Pancreas (tissue), 10 donors: ENCODE data around the gene AASDH. TPM values are rescaled to one million over a fixed set of nuclear protein-coding genes. Genes with fewer than 3 reads are reported as not detected.
A peak's percentile ranks its signal among the peaks of the same experiment; 100 is the strongest.

Source experiments
- ATAC-seq, 4 donors: fragments of 200-7000 bp; cut with Tn5 transposase; one replicate each; pipeline versions ENCODE4 v1.8.0 to v1.9.1; 2020; ENCODE audit warnings: mild to moderate bottlenecking in 4 of 4, moderate library complexity in 4 of 4
- DNase-seq, 6 donors: peaks; one replicate each; pipeline ENCODE4 v3.0.0-alpha.2; 2020
- FAIRE-seq: peaks from 2 replicates; lab custom pipeline; 2012; peaks lifted over from hg19 to GRCh38; lab: Jason Lieb, UNC
- H3K27ac ChIP-seq, 4 donors: fragments of 200-600 bp; sonication (generic); 1 replicate in 3 of 4; 2 replicates in 1 of 4; pipeline versions ENCODE4 v1.5.0 to v1.8.0; 2020
- H3K27me3 ChIP-seq, 4 donors: fragments of 200-600 bp; one replicate each; pipeline ENCODE4 v1.8.0; 2021
- H3K36me3 ChIP-seq, 3 donors: fragments of 200-600 bp; sonication (generic) in 1 of 3; one replicate each; pipeline versions ENCODE4 v1.5.0 to v1.8.0; 2020 to 2021
- H3K4me1 ChIP-seq, 3 donors: fragments of 200-600 bp; one replicate each; pipeline ENCODE4 v1.8.0; 2021
- H3K4me3 ChIP-seq, 4 donors: fragments of 200-600 bp; sonication (generic) in 2 of 4; one replicate each; pipeline versions ENCODE4 v1.5.0 to v1.8.0; 2020 to 2021
- H3K9me3 ChIP-seq, 4 donors: fragments of 200-600 bp; one replicate each; pipeline ENCODE4 v1.8.0; 2021
- WGBS, 2 donors: extraction: QIAGEN DNeasy Blood & Tissue Kit; methylation state at CpG; one replicate each; pipeline ENCODE4 v1.1.7; 2013; 5-methylcytosine and 5-hydroxymethylcytosine counted together
- intact Hi-C, 3 donors: fragments of 100-400 bp; cut with DNase I; formaldehyde crosslinking; loops; one replicate each; pipeline versions ENCODE4 v1.11.1 to v1.14.2; 2022
- polyA plus RNA-seq, 2 donors: library from polyadenylated mRNA; stranded (reverse); fragments of 200-250 nt; gene quantifications; one replicate each; pipeline ENCODE4 v1.2.3, GENCODE V29; 2013
- total RNA-seq, 6 donors: library from RNA; stranded (reverse); fragmentation: NEBNext Ultra II Directional in 4 of 6; extraction: Animal tissue kit (Norgen Biotek cat#: 25700) in 4 of 6; gene quantifications; one replicate each; pipeline versions ENCODE4 v1.2.1 to v1.2.4, GENCODE V29; 2021 to 2023
- TF ChIP-seq, protein P1 (sequence below), 4 donors: fragments of 200-600 bp; sonication (generic) in 3 of 4; IDR thresholded peaks; one replicate each; pipeline versions ENCODE4 v1.5.0 to v1.8.0; 2021; ENCODE audit warnings: antibody characterized with exemption in 4 of 4
- donor health status: healthy with polysubstance abuse.
- donor health status: DM: no; HTN: no; CAD: no; lungs with moderate emphysema.
- donor health status: DM: no; HTN: no; CAD: no.
- donor health status: control.
- donor health status: control.
- donor health status: Bipolar disorder and iron deficiency.
- donor health status: DM: yes; HTN: yes; CAD: no.
- donor health status: DM: no; HTN: no; CAD: no.
- donor health status: DM: no; HTN: no; CAD: no.
- donor health status: DM: yes; HTN: yes; CAD: no.

The AASDH gene
- total and polyA plus RNA-seq, 8 donors, result 1.9 to 7.3 (median 4.6) TPM

DNA sequence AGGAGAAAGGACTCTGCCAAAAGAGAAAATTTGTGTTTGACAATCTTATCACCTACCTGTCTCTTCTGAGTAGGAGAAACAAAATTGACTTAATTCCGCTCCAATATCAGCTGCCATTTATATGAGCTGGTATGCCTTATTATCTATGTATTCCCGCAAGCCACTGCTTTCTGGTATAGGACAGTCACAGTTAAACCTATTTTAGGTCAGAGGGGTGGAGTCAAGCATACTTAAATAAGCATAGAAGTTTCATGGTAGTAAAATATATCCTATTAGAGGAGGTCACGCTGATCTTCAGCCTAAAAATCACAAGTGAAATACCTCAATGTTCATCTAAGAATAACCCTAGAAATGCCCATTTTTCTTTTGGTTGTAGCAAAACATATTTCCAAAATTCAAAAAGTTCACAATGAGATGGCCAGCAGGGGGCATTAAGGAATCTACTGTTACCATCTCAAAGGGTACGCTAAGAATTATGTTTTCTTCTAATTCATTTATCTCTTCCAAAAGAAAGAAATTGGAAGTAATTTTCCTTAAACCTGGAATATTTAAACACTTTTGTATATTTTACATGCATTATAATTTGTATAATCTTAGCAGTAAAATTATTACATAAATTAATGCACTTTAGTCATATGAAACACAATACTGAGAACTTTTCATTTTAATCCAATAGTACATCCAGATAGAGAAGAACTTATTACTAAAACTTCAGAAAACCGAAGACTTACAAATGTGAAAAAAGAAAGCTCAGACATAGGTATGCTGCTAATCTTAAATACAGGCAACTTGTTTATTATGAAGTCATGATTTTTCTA is 37.6 kb upstream of the AASDH start:
- ATAC-seq (peak in 3 of 4 donors; percentile 62 to 76 (median 70)), DNase-seq (no peak), FAIRE-seq (peak; percentile 87)
- intact Hi-C loops, result loop anchor here in 1 of 3 donors (10.0 kb wide), 1 partner anchor 120 kb away; no protein-coding TSS in a partner anchor
- H3K4me1 ChIP-seq, result peaks cover 0 to 5% (median 3%) of the 10 kb centered on the region in 3 donors
- H3K36me3 ChIP-seq, result no peaks in the 10 kb centered on the region
- 30 to 32% methylated on average over 5 of the region's 5 CpGs for WGBS, 2 donors
- TF ChIP-seq, protein P1, sequence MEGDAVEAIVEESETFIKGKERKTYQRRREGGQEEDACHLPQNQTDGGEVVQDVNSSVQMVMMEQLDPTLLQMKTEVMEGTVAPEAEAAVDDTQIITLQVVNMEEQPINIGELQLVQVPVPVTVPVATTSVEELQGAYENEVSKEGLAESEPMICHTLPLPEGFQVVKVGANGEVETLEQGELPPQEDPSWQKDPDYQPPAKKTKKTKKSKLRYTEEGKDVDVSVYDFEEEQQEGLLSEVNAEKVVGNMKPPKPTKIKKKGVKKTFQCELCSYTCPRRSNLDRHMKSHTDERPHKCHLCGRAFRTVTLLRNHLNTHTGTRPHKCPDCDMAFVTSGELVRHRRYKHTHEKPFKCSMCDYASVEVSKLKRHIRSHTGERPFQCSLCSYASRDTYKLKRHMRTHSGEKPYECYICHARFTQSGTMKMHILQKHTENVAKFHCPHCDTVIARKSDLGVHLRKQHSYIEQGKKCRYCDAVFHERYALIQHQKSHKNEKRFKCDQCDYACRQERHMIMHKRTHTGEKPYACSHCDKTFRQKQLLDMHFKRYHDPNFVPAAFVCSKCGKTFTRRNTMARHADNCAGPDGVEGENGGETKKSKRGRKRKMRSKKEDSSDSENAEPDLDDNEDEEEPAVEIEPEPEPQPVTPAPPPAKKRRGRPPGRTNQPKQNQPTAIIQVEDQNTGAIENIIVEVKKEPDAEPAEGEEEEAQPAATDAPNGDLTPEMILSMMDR (IDR thresholded peaks at IDR 0.05), result peak; percentile 25 to 61 (median 54)
- no peak overlapping the region for H3K4me3 ChIP-seq
- H3K9me3 ChIP-seq, result no peaks in the 10 kb centered on the region
- H3K27me3 ChIP-seq, result no peaks in the 10 kb centered on the region
- no peak overlapping the region for H3K27ac ChIP-seq

DNA sequence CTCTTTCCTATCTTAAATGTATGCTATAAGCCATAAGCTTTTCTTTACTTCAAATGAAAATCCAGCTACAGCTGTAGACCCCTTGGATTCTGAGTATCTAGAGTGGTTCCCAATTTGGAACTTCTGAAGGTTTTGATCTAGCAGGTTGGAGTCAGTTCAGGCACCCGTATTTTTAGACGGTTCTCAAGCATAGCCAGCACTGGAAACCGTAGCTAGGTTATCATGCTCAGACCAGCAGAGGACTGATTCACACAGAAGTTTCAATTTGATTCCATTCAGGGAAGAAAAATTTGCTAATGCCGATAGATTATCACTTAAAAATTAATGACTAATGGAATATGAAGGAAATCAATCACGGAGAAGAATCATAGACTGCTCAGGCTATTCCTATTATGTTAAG is 36.9 kb upstream of the AASDH start:
- H3K27me3 ChIP-seq, result no peaks in the 10 kb centered on the region
- 56 to 59% methylated on average over 5 of the region's 5 CpGs for WGBS, 2 donors
- no peak for DNase-seq
- no peaks in the 10 kb centered on the region for H3K36me3 ChIP-seq
- intact Hi-C loops, result loop anchor here in 1 of 3 donors (10.0 kb wide), 1 partner anchor 121 kb away; no protein-coding TSS in a partner anchor
- peaks cover 0 to 5% (median 3%) of the 10 kb centered on the region in 3 donors for H3K4me1 ChIP-seq
- no peak overlapping the region for H3K27ac ChIP-seq
- no peak overlapping the region for H3K4me3 ChIP-seq
- H3K9me3 ChIP-seq, result no peaks in the 10 kb centered on the region
- TF ChIP-seq, protein P1 (IDR thresholded peaks at IDR 0.05), result no peak
- FAIRE-seq, result no peak
- no peak for ATAC-seq

DNA sequence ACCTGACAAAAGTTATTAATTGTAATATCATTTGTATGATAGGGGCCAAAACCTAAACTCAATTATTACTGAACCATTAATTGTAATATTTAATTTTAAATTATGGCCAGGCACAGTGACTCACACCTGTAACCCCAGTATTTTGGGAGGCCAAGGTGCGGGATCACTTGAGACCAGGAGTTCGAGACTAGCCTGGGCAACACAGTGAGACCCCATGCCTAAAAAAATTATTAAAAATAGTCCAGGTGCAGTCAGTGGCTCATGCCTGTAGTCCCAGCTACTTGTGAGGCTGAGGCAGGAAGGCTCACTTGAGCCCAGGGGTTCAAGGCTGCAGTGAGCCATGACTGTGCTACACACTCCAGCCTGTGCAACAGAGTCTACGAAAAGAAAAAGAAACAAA is 30.1 kb upstream of the AASDH start:
- TF ChIP-seq, protein P1 (IDR thresholded peaks at IDR 0.05), result no peak
- intact Hi-C loops, result no loop called here
- DNase-seq (no peak), FAIRE-seq (no peak), ATAC-seq (no peak)
- WGBS, 2 donors, result 97% methylated on average over 3 of the region's 3 CpGs
- H3K27me3 ChIP-seq, result no peaks in the 10 kb centered on the region
- no peak overlapping the region for H3K27ac ChIP-seq
- no peaks in the 10 kb centered on the region for H3K36me3 ChIP-seq
- peaks cover 0 to 3% (median 0%) of the 10 kb centered on the region in 3 donors for H3K4me1 ChIP-seq
- no peaks in the 10 kb centered on the region for H3K9me3 ChIP-seq
- H3K4me3 ChIP-seq, result no peak overlapping the region

DNA sequence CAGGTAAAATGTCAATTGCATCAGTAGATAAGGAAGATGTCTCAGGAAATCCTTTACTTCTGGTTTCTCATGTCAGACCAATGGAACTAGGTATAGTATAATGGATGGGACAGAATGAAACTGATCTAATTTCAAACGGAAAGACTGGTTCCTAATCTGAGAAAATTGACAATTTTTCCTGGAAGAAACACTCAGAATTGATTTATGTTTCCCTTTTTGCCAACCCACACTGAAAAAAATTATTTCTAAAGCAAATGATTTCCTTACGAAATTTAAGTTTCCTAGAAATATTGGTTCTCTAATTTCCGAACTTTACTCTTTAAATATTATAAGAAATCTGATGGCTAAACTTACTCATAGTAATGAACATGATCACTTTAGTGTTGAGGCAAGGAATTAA is 29.1 kb upstream of the AASDH start:
- TF ChIP-seq, protein P1 (IDR thresholded peaks at IDR 0.05), result no peak
- no peak for DNase-seq
- Histone ChIP-seq H3K27me3 (no peaks in the 10 kb centered on the region), H3K4me1 (peaks cover 0 to 3% (median 0%) of the 10 kb centered on the region in 3 donors), H3K27ac (no peak overlapping the region), H3K9me3 (no peaks in the 10 kb centered on the region), H3K4me3 (no peak overlapping the region), H3K36me3 (no peaks in the 10 kb centered on the region)
- 60 to 61% methylated on average over 3 of the region's 3 CpGs for WGBS, 2 donors
- no peak for ATAC-seq
- intact Hi-C loops, result no loop called here
- no peak for FAIRE-seq
